K562 (cell line): ENCODE data around the gene HOXA5.

Source experiments
- EZH2 ChIP-seq: IDR thresholded peaks from 2 replicates; pipeline ENCODE4 v1.6.1; 2012; ENCODE audit warnings: low read depth, mild to moderate bottlenecking, inconsistent platforms, low read length, borderline replicate concordance
- FOXK2 ChIP-seq, 2 experiments: fragments of 450-650 bp; IDR thresholded peaks in 1 of 2; conservative IDR thresholded peaks in 1 of 2; 2 replicates each; pipeline ENCODE4 v1.6.1; 2016; ENCODE audit warnings: low read depth in 2 of 2, mild to moderate bottlenecking in 1 of 2
- HDAC6 ChIP-seq: IDR thresholded peaks from 2 replicates; pipeline ENCODE4 v1.6.1; 2012; ENCODE audit warnings: low read depth, mild to moderate bottlenecking, control low read depth, inconsistent platforms, low read length, moderate library complexity
- WHSC1 ChIP-seq: IDR thresholded peaks from one replicate; pipeline ENCODE4 v1.6.1; 2012; ENCODE audit warnings: low read length, control low read depth, inconsistent platforms
- ZNF780A ChIP-seq: fragments of 250-450 bp; sonication (Bioruptor Pico); IDR thresholded peaks from 2 replicates; pipeline ENCODE4 v1.5.0; 2021; ENCODE audit warnings: mild to moderate bottlenecking
- TF ChIP-seq, protein P1 (sequence below), 3 experiments: IDR thresholded peaks in 2 of 3; conservative IDR thresholded peaks in 1 of 3; 2 replicates each; pipeline ENCODE4 v1.5.1; 2011 to 2012; ENCODE audit warnings: low read length in 3 of 3, mild to moderate bottlenecking in 3 of 3, control low read depth in 2 of 3, improper control_type of control experiment in 1 of 3, inconsistent platforms in 1 of 3, low read depth in 1 of 3, mixed read lengths in 1 of 3, moderate library complexity in 1 of 3; ENCODE audit not compliant: insufficient read depth in 2 of 3

DNA sequence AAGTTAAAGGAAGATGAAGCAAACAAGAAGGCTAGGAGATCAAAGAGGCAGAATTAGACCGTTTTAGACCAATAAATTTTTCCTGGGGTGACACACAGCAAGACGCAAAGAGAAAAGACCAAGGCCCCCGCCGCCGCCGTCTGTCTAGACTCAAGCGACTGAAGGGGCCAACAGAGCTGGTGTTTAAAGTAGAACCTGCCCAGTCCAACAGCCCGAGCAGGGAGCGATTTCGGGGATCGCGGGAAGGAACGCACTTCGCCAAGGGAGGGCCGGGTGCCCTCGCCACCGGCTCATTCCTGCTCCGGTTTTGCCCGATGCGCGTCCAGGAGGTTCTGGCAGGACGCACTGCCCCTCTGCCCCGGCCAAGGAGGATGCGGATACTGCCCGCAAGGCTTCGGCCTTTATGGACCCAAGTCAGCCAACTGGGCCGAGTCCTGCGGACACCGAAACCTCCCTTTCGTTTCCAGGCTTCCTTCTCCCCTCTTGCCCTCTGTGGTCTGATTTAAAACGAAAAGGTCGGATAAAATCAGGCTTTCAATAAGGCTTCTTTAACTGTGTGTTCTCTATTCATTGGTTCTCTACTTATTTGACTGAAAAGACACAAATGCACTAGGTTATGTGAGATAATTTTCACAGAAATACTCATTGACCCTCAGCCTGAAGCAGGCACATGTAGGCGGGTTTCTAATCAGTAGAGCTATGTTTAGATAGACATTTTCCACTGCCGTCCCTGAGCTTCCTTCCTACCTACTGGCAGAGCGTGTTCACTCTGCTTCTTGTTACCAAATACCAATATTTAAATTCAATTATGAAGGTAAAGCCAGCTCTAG, 15.2 kb upstream of the HOXA5 start:
- TF ChIP-seq ZNF780A (CRISPR knock-in tag): no peak
- TF ChIP-seq EZH2: no peak
- TF ChIP-seq HDAC6: no peak
- TF ChIP-seq, protein P1, sequence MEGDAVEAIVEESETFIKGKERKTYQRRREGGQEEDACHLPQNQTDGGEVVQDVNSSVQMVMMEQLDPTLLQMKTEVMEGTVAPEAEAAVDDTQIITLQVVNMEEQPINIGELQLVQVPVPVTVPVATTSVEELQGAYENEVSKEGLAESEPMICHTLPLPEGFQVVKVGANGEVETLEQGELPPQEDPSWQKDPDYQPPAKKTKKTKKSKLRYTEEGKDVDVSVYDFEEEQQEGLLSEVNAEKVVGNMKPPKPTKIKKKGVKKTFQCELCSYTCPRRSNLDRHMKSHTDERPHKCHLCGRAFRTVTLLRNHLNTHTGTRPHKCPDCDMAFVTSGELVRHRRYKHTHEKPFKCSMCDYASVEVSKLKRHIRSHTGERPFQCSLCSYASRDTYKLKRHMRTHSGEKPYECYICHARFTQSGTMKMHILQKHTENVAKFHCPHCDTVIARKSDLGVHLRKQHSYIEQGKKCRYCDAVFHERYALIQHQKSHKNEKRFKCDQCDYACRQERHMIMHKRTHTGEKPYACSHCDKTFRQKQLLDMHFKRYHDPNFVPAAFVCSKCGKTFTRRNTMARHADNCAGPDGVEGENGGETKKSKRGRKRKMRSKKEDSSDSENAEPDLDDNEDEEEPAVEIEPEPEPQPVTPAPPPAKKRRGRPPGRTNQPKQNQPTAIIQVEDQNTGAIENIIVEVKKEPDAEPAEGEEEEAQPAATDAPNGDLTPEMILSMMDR (IDR thresholded peaks at IDR 0.05 in 2 of 3, conservative IDR thresholded peaks at IDR 0.05 in 1 of 3; ENCODE audit: insufficient read depth in 2 of 3, low read depth in 1 of 3, low read length in 3 of 3): no peak
- TF ChIP-seq FOXK2 (conservative IDR thresholded peaks at IDR 0.05 in 1 of 2, IDR thresholded peaks at IDR 0.05 in 1 of 2; ENCODE audit: low read depth in 2 of 2): no peak
- TF ChIP-seq WHSC1: no peak
